Liver (tissue), 9 donors: Measurements from ENCODE around the gene GPANK1. TPM values are rescaled to one million over a fixed set of nuclear protein-coding genes. Genes with fewer than 3 reads are reported as not detected.
A peak's percentile ranks its signal among the peaks of the same experiment; 100 is the strongest.

ENCODE experiments used
- DNase-seq: peaks from one replicate; pipeline ENCODE4 v3.0.0-alpha.2; 2017; ENCODE audit warnings: low spot score
- H3K27ac ChIP-seq, 2 donors: one replicate each; pipeline ENCODE4 v1.7.0; 2013; ENCODE audit warnings: inconsistent platforms in 2 of 2, low read length in 2 of 2, control low read depth in 1 of 2, low read depth in 1 of 2, mild to moderate bottlenecking in 1 of 2
- H3K27me3 ChIP-seq, 4 donors: one replicate each; pipeline versions ENCODE4 v1.6.1 to v1.7.0; 2013; ENCODE audit warnings: low read length in 3 of 4, inconsistent platforms in 1 of 4, mild to moderate bottlenecking in 1 of 4, moderate library complexity in 1 of 4; ENCODE audit not compliant: control insufficient read depth in 4 of 4, insufficient read depth in 4 of 4
- H3K36me3 ChIP-seq, 4 donors: one replicate each; pipeline versions ENCODE4 v1.6.1 to v1.7.0; 2013; ENCODE audit warnings: low read length in 3 of 4, mild to moderate bottlenecking in 3 of 4, low read depth in 1 of 4, moderate library complexity in 1 of 4; ENCODE audit not compliant: control insufficient read depth in 4 of 4, insufficient read depth in 3 of 4
- H3K4me1 ChIP-seq, 4 donors: one replicate each; pipeline versions ENCODE4 v1.6.1 to v1.7.0; 2013; ENCODE audit warnings: low read length in 3 of 4, mild to moderate bottlenecking in 3 of 4, moderate library complexity in 1 of 4; ENCODE audit not compliant: control insufficient read depth in 4 of 4, insufficient read depth in 4 of 4
- H3K4me3 ChIP-seq, 3 donors: one replicate each; pipeline versions ENCODE4 v1.6.1 to v1.7.0; 2013; ENCODE audit warnings: low read length in 3 of 3, control low read depth in 1 of 3, low read depth in 1 of 3, mild to moderate bottlenecking in 1 of 3
- H3K9ac ChIP-seq, 2 donors: one replicate each; pipeline ENCODE4 v1.7.0; 2013; ENCODE audit warnings: low read length in 2 of 2, mild to moderate bottlenecking in 2 of 2, moderate library complexity in 2 of 2, control low read depth in 1 of 2, low read depth in 1 of 2
- H3K9me3 ChIP-seq, 4 donors: one replicate each; pipeline versions ENCODE4 v1.6.1 to v1.7.0; 2013; ENCODE audit warnings: low read length in 3 of 4; ENCODE audit not compliant: control insufficient read depth in 4 of 4
- ATF3 ChIP-seq: IDR thresholded peaks from 2 replicates; pipeline ENCODE4 v1.6.1; 2016; ENCODE audit warnings: antibody characterized with exemption
- EGR1 ChIP-seq, 2 donors: IDR thresholded peaks; 2 replicates each; pipeline ENCODE4 v1.6.1; 2016 to 2018; ENCODE audit warnings: antibody characterized with exemption in 2 of 2, low read depth in 2 of 2
- FOXA2 ChIP-seq: IDR thresholded peaks from 2 replicates; pipeline ENCODE4 v1.6.1; 2016; ENCODE audit warnings: antibody characterized with exemption
- HNF4A ChIP-seq, 2 donors: conservative IDR thresholded peaks; 2 replicates each; pipeline ENCODE4 v1.6.1; 2016; ENCODE audit warnings: antibody characterized with exemption in 2 of 2, mild to moderate bottlenecking in 2 of 2
- JUND ChIP-seq, 2 donors: IDR thresholded peaks; 2 replicates each; pipeline ENCODE4 v1.6.1; 2016; ENCODE audit warnings: antibody characterized with exemption in 2 of 2
- NR2F2 ChIP-seq: IDR thresholded peaks from 2 replicates; pipeline ENCODE4 v1.6.1; 2016; ENCODE audit warnings: antibody characterized with exemption
- RAD21 ChIP-seq, 2 donors: IDR thresholded peaks; 2 replicates each; pipeline ENCODE4 v1.6.1; 2016; ENCODE audit warnings: antibody characterized with exemption in 2 of 2, mild to moderate bottlenecking in 2 of 2
- SP1 ChIP-seq: IDR thresholded peaks from 2 replicates; pipeline ENCODE4 v1.6.1; 2018; ENCODE audit warnings: antibody characterized with exemption, mild to moderate bottlenecking
- TAF1 ChIP-seq: conservative IDR thresholded peaks from 2 replicates; pipeline ENCODE4 v1.6.1; 2016; ENCODE audit warnings: antibody characterized with exemption, mild to moderate bottlenecking
- WGBS: extraction: QIAGEN DNeasy Blood & Tissue Kit; methylation state at CpG from one replicate; pipeline ENCODE4 v1.1.7; 2013; 5-methylcytosine and 5-hydroxymethylcytosine counted together
- polyA plus RNA-seq, 2 donors: library from polyadenylated mRNA; stranded (reverse) in 1 of 2; unstranded in 1 of 2; fragments of 200-250 nt in 1 of 2; fragments of >200 nt in 1 of 2; fragmentation: Nextera tagmentation in 1 of 2; extraction: Ambion mirVana in 1 of 2; gene quantifications; one replicate each; pipeline versions ENCODE4 v1.2.1 to v1.2.3, GENCODE V29; 2013 to 2015
- total RNA-seq, 2 donors: library from RNA; depleted of rRNA; stranded (reverse); fragments of >200 nt; gene quantifications; one replicate each; pipeline ENCODE4 v1.2.3, GENCODE V29; 2014
- TF ChIP-seq, protein P1 (sequence below): fragments of 150-350 bp; IDR thresholded peaks from 2 replicates; pipeline ENCODE4 v1.5.1; 2017; ENCODE audit warnings: improper control_type of control experiment, low read depth, low read length; ENCODE audit not compliant: missing input control
- donor health status: healthy.
- donor health status: healthy.
- donor health status: healthy.
- donor health status: healthy.
- donor health status: healthy.

GPANK1 gene
- total and polyA plus RNA-seq, 4 donors: 7.6 to 13.9 (median 11.2) TPM

DNA sequence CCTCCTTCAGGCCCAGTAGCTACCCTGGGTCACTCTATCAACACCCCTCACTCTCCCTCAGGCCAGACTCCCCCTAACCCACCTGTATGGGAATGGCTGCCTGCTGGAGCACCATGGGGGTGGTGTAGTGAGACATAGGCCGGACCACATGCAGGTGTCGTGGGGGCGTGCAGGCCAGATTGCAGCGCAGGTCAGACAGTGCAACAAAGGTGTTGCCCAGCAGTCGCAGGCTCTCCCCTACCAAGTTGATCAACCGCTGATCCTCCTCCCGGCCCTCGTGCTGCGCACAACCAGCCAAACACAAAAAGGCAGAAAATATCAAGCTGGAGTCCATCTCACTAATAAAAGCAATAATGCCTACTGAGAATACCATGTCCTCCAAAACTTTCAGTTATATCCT, 19.5 kb downstream of the GPANK1 start:
- TF ChIP-seq TAF1: no peak
- TF ChIP-seq HNF4A (conservative IDR thresholded peaks at IDR 0.05): no peak
- TF ChIP-seq JUND (IDR thresholded peaks at IDR 0.05): no peak
- TF ChIP-seq RAD21 (IDR thresholded peaks at IDR 0.05): no peak
- Histone ChIP-seq H3K27ac (no peak overlapping the region), H3K36me3 (peaks cover 36 to 82% (median 65%) of the 10 kb centered on the region in 4 donors), H3K4me1 (peaks cover 0 to 24% (median 18%) of the 10 kb centered on the region in 4 donors), H3K4me3 (no peak overlapping the region), H3K9me3 (no peaks in the 10 kb centered on the region), H3K27me3 (no peaks in the 10 kb centered on the region), H3K9ac (no peak overlapping the region)
- 98% methylated on average over 9 of the region's 9 CpGs for WGBS
- no peak for DNase-seq

DNA sequence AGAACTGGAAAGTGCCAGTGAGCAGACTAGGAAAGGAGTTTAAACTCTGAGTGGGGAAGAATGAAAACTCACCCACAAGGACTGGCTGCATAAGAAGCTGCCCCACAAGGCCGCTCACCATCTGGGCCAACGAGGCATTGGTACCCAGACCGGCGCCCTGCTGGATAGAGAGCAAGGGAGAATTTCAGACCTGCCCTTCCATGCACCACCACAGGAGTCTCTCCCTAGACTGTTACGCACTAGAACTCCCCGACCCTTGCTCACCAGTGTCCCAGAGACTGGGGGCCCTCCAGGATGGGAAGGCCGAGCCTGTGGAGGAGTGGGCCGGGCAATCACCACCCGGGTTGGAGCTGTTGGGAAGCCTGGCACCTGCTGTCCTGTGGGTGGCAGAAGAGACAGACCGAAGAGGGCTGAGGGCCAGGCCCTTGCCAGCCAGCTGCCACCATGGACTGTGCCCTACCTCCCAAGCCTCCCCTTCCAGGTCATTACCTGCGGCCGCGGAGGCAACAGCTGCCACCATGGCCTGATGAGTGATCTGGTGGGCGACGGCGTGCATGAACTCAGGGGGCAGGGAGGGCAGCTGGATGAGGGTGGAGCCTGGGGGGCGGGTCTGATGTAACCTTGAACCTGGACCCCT, 20.9 kb downstream of the GPANK1 start:
- peaks cover 36 to 90% (median 72%) of the 10 kb centered on the region in 4 donors for H3K36me3 ChIP-seq
- H3K27ac ChIP-seq: no peak overlapping the region
- 62% methylated on average over 17 of the region's 17 CpGs for WGBS
- peaks cover 0 to 25% (median 19%) of the 10 kb centered on the region in 4 donors for H3K4me1 ChIP-seq
- DNase-seq: no peak
- TF ChIP-seq NR2F2 (no peak), HNF4A (conservative IDR thresholded peaks at IDR 0.05) (peak; percentile 45 to 57), RAD21 (IDR thresholded peaks at IDR 0.05) (peak; percentile 51 to 69)
- TF ChIP-seq, protein P1, sequence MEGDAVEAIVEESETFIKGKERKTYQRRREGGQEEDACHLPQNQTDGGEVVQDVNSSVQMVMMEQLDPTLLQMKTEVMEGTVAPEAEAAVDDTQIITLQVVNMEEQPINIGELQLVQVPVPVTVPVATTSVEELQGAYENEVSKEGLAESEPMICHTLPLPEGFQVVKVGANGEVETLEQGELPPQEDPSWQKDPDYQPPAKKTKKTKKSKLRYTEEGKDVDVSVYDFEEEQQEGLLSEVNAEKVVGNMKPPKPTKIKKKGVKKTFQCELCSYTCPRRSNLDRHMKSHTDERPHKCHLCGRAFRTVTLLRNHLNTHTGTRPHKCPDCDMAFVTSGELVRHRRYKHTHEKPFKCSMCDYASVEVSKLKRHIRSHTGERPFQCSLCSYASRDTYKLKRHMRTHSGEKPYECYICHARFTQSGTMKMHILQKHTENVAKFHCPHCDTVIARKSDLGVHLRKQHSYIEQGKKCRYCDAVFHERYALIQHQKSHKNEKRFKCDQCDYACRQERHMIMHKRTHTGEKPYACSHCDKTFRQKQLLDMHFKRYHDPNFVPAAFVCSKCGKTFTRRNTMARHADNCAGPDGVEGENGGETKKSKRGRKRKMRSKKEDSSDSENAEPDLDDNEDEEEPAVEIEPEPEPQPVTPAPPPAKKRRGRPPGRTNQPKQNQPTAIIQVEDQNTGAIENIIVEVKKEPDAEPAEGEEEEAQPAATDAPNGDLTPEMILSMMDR: peak; percentile 11
- no peak overlapping the region for H3K9ac ChIP-seq
- no peaks in the 10 kb centered on the region for H3K9me3 ChIP-seq
- H3K27me3 ChIP-seq: no peaks in the 10 kb centered on the region
- H3K4me3 ChIP-seq: no peak overlapping the region

GRCh38 chr6:31642798-31643570, 21.8 kb downstream of the GPANK1 start:
- H3K9ac ChIP-seq: no peak overlapping the region
- TF ChIP-seq HNF4A (conservative IDR thresholded peaks at IDR 0.05) (peak; percentile 25), SP1 (peak; percentile 10), ATF3 (no peak)
- H3K36me3 ChIP-seq: peaks cover 31 to 87% (median 66%) of the 10 kb centered on the region in 4 donors
- no peak overlapping the region for H3K4me3 ChIP-seq
- DNase-seq: no peak
- no peaks in the 10 kb centered on the region for H3K9me3 ChIP-seq
- H3K27ac ChIP-seq: no peak overlapping the region
- H3K27me3 ChIP-seq: no peaks in the 10 kb centered on the region
- 74% methylated on average over 6 of the region's 6 CpGs for WGBS
- H3K4me1 ChIP-seq: peaks cover 0 to 25% (median 19%) of the 10 kb centered on the region in 4 donors

DNA sequence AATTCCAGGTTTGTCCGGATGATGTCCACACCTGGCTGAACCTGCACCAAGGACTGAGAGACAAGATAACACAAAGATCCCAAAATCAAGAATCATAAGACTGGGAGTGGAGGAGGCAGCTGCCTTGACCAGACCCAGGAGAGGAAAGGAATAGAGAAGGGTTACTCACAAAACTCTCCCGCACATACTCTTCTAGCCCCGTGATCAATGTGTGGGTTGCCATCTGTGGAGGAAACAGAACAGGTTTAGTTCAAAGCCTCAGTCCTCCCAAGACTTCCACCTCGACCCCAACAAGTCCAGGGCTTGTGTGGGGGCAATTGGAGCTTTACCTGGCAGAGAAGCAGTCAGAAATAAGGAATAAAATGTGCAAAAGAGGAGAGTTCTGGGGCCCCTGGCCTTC, 23.4 kb downstream of the GPANK1 start:
- peaks cover 0 to 25% (median 19%) of the 10 kb centered on the region in 4 donors for H3K4me1 ChIP-seq
- TF ChIP-seq FOXA2: no peak
- no peak for TF ChIP-seq EGR1 (IDR thresholded peaks at IDR 0.05; ENCODE audit: low read depth in 2 of 2)
- TF ChIP-seq, protein P1: no peak
- no peak for TF ChIP-seq HNF4A (conservative IDR thresholded peaks at IDR 0.05)
- DNase-seq: no peak
- no peak overlapping the region for H3K4me3 ChIP-seq
- WGBS: 88% methylated on average over 4 of the region's 4 CpGs
- no peak overlapping the region for H3K9ac ChIP-seq
- no peak overlapping the region for H3K27ac ChIP-seq
- H3K36me3 ChIP-seq: peaks cover 31 to 89% (median 64%) of the 10 kb centered on the region in 4 donors
- H3K27me3 ChIP-seq: no peaks in the 10 kb centered on the region
- H3K9me3 ChIP-seq: no peaks in the 10 kb centered on the region
